Neutrophil (primary cell): ENCODE measurements around the gene ZFAND3.

Source experiments
- H3K27ac ChIP-seq: fragments of 200-600 bp; sonication (generic); 2 replicates; pipeline ENCODE4 v1.5.1; 2016; ENCODE audit warnings: mild to moderate bottlenecking, moderate library complexity
- H3K27me3 ChIP-seq: fragments of 200-600 bp; sonication (generic); 2 replicates; pipeline ENCODE4 v1.6.0; 2016; ENCODE audit warnings: mild to moderate bottlenecking
- H3K36me3 ChIP-seq: fragments of 200-600 bp; sonication (generic); 2 replicates; pipeline ENCODE4 v1.5.1; 2017
- H3K4me1 ChIP-seq, 2 experiments: fragments of 200-600 bp in 1 of 2; sonication (generic) in 1 of 2; 1 replicate in 1 of 2; 2 replicates in 1 of 2; pipeline versions ENCODE4 v1.5.1 to v1.6.1; 2013 to 2016; ENCODE audit warnings: low read depth in 1 of 2, low read length in 1 of 2, mild to moderate bottlenecking in 1 of 2, moderate library complexity in 1 of 2; ENCODE audit not compliant: control insufficient read depth in 1 of 2, insufficient read depth in 1 of 2
- H3K4me3 ChIP-seq, 2 experiments: fragments of 200-600 bp in 1 of 2; sonication (generic) in 1 of 2; 1 replicate in 1 of 2; 2 replicates in 1 of 2; pipeline ENCODE4 v1.5.1; 2013 to 2016; ENCODE audit warnings: low read depth in 1 of 2, low read length in 1 of 2, mild to moderate bottlenecking in 1 of 2, moderate library complexity in 1 of 2
- H3K9me3 ChIP-seq: fragments of 200-600 bp; sonication (generic); 2 replicates; pipeline ENCODE4 v1.5.1; 2016
- TF ChIP-seq, protein P1 (sequence below): fragments of 200-600 bp; sonication (generic); IDR thresholded peaks from 2 replicates; pipeline ENCODE4 v1.5.1; 2016; ENCODE audit warnings: antibody characterized with exemption

ZFAND3 gene

DNA sequence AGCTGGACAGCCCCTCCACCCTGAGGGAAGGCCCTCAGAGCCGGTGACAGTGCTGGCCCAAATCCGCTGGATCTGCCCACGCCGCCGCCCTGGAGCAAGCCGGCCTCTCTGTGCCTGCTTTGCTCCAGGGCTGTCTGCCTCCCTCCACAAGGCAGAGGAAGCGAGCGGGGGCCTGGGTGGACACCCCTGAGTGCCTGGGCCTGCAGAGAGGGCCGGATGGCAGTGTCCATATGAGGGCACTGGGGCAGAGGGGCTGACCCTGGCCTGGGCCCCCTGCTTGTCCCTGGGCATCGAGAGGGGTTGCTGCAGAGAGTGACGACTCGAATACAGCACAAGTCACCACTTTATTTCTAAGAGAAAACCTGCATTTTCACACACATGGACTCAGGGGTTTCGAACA, 348.6 kb downstream of the ZFAND3 start:
- TF ChIP-seq, protein P1, sequence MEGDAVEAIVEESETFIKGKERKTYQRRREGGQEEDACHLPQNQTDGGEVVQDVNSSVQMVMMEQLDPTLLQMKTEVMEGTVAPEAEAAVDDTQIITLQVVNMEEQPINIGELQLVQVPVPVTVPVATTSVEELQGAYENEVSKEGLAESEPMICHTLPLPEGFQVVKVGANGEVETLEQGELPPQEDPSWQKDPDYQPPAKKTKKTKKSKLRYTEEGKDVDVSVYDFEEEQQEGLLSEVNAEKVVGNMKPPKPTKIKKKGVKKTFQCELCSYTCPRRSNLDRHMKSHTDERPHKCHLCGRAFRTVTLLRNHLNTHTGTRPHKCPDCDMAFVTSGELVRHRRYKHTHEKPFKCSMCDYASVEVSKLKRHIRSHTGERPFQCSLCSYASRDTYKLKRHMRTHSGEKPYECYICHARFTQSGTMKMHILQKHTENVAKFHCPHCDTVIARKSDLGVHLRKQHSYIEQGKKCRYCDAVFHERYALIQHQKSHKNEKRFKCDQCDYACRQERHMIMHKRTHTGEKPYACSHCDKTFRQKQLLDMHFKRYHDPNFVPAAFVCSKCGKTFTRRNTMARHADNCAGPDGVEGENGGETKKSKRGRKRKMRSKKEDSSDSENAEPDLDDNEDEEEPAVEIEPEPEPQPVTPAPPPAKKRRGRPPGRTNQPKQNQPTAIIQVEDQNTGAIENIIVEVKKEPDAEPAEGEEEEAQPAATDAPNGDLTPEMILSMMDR, result no peak
- Histone ChIP-seq H3K4me3 (no peak overlapping the region), H3K9me3 (no peaks in the 10 kb centered on the region), H3K27me3 (no peaks in the 10 kb centered on the region), H3K27ac (no peak overlapping the region), H3K4me1 (no peaks in the 10 kb centered on the region), H3K36me3 (no peaks in the 10 kb centered on the region)

DNA sequence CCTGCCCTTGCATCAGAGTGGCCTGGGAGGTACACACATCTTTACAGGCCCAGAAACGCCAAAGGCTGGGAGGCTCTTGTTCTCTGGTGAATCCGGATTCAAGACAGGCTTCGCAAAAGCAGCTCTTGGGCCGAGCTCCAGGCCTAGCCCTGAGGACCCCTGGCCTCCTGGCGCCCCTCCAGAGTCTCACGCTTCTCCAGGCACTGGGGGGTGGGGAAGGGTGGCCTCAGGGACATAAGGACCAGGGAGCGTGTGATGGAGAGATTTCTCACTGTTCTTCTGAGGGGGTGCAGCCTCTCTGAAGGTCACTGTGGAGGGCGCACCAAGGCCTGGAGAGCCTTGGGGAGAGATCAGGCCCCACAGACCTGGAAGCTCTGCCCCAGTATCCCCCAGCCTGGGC, 349.2 kb downstream of the ZFAND3 start:
- Histone ChIP-seq H3K9me3 (no peaks in the 10 kb centered on the region), H3K4me3 (no peak overlapping the region), H3K27me3 (no peaks in the 10 kb centered on the region), H3K27ac (no peak overlapping the region), H3K36me3 (peaks cover 2% of the 10 kb centered on the region), H3K4me1 (no peaks in the 10 kb centered on the region)
- TF ChIP-seq, protein P1, result no peak

DNA sequence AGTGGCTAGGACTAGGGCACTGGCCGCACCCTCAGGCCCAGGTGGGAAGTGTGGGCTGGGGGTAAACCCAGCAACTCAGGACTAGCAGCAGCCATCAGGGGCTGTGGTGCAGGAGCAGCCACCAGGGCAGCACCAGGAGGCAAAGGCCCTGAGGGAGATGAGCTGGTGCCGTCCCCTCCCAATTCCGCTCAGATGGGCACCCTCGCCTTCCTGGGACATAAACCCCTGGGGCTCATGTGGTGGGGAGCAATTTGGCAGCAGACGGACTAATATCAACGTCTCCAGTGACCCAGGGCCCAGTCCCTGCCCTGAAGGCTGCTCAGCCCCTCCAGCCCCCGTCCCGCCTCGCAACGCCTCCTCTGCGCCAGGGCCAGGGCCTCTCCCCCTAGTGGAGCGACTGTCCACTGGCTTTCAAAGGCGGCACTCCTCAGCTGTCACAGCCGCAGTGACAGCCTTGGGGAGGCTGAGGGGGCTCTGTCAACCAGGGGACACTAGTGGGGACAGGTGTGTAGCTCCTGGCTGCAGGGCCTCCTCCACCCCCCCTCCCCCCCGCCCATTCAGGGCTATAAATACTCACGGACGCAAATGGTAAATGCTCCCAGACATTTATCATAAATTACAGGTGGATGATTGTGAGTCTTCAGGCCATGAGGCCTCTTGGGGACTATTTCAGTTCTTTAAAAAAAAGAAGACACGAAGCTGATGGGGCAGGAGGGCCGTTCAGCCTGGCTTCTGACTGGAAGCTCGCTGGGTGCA, 349.9 kb downstream of the ZFAND3 start:
- TF ChIP-seq, protein P1, result no peak
- no peaks in the 10 kb centered on the region for H3K27me3 ChIP-seq
- H3K9me3 ChIP-seq, result no peaks in the 10 kb centered on the region

DNA sequence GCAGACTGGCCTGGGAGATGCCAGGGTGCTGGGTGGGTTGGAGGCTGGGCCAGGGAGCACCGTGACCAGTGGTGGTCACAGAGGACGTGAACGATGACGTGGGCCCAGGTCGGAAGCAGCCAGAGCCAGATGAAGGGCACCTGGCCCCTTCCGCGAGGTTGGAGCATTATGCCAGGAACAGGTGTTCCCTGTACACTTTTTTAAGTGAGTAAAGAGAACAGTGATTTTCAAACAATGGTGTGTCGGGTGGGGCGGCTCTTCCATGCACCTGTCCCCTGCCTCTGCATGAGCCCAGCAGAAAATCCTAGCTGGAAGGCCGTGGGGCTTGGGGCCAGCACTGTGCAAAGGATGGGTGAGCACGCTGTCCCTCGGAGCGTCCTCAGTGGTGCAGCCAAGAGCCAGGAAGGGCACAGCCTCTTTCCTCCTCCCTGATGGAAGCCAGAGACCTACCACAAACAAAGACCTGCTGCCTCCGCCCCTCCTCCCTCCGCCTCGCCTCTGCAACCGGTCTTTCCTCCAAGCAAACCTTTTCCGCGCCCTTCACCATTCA, 350.5 kb downstream of the ZFAND3 start:
- no peak overlapping the region for H3K27ac ChIP-seq
- no peaks in the 10 kb centered on the region for H3K27me3 ChIP-seq
- TF ChIP-seq, protein P1, result no peak
- peaks cover 15% of the 10 kb centered on the region for H3K36me3 ChIP-seq
- no peak overlapping the region for H3K4me3 ChIP-seq
- no peaks in the 10 kb centered on the region for H3K9me3 ChIP-seq
- H3K4me1 ChIP-seq, result no peaks in the 10 kb centered on the region

More for the DNA sequence above, 349.9 kb downstream of the ZFAND3 start:
- H3K4me3 ChIP-seq, result no peak overlapping the region
- no peak overlapping the region for H3K27ac ChIP-seq
- H3K36me3 ChIP-seq, result peaks cover 9% of the 10 kb centered on the region
- no peaks in the 10 kb centered on the region for H3K4me1 ChIP-seq

DNA sequence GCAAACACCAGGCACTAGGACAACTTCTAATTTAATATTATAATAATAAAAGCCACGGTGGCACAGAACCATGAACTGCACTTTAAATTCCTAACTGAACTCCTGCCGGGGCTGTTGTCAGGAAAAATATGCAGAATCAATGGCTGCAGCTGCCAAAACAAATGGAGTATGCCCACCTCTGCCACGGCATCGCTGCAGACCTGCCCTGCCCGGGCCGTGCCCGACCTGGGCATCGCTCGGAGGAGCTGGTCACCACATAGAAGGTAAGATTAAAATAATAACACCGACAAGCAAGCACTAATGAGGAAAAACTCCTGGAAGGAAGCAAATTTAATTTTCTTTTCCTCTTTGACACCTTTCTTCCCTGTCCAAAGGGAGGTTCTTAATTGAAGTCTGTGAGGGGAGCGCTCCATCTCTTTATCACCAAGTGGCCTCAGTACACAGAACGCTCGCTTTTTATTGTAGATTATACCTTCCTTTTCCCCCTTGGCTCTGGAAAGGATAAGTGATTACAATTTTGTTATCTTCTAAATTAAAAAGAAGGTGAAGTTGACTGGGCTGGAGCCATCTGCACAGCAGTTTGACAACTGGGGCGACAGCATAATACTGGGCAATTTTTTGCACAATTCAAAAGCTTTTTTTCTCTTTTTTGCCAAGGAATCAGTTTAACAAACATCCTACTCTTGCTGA, 351.3 kb downstream of the ZFAND3 start:
- TF ChIP-seq, protein P1, result no peak
- peaks cover 16% of the 10 kb centered on the region for H3K36me3 ChIP-seq
- no peaks in the 10 kb centered on the region for H3K4me1 ChIP-seq
- no peak overlapping the region for H3K27ac ChIP-seq
- H3K4me3 ChIP-seq, result no peak overlapping the region
- no peaks in the 10 kb centered on the region for H3K9me3 ChIP-seq
- no peaks in the 10 kb centered on the region for H3K27me3 ChIP-seq
